ENCODE results near the gene IL1RAPL1.

GRCh38 chrX:29269390-29269789 is 682.1 kb downstream of the IL1RAPL1 start:
- TF ChIP-seq GATA2 (IDR thresholded peaks at IDR 0.05; ENCODE audit: low read depth, low read length) (no peak), GATA3 (IDR thresholded peaks at IDR 0.05; ENCODE audit: low read depth, low read length) (no peak)
